ENCODE data around the gene ST3GAL2.
"Not testable (repeated sequence)": the region's sequence is repeated elsewhere in the genome, so short reads cannot be mapped to it uniquely, and the experiment has no call there.

Gene ST3GAL2

DNA sequence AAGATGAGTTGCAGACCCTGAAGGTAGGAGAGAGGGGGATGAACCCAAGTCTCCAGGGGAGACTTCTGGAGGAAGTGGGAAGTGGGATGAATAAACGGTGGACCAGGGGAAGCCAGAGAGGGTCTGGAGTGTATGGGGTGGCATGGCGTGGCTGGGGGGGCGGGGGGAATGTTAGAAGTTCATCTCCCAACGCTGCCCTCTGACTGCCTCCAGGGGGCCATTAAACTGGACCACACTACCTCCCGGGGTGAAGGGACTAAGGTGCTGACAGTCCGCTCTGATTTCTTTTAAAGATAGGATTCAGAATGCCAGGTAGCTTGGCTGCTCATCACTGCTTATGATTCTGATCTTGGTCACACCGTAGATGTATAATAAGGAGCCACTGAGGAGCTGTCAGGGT lies 21.2 kb downstream of the ST3GAL2 start:
- no peak for DNase-seq (ENCODE audit: low spot score)

DNA sequence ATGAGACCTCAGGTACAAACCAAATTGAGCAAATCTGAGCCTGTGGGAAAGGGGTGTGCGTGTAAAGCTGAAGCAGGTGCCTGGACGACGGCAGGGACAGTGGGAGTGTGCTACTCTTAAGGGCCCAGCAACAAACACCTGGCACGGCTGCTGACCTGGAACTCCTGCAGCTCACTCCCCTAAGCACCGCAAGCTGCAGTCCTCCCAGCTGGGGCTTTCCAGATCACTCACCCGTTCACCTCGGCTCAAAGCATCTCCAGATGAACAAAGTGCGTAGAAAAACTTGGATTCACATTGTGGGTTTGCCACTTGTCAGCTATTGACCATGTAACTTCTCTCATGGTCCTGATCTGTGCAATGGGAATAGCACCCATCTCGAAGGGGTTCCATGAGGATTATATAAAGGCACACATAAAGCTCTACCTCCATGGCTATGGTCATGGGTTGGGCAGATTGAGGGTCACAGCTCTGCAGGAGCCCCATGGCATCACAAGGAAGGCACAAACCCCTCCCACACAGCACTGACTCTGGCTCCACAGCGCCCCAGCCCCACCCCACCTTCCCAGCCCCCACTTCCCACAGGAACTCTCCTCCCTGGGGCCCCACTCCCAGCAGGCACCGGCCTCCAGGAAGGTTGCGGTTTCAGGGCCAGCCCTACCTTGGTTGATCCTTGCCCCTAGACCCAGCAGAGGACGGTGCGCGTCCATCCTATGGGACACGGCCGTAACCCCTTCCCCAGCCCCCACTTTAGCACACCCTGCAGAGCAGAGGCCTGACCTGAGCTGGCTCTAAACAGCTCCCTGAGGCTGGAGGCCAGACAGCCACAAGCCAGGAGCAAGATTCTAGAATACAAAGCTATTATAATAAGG lies 21.9 kb downstream of the ST3GAL2 start:
- no peak for DNase-seq (ENCODE audit: low spot score)

DNA sequence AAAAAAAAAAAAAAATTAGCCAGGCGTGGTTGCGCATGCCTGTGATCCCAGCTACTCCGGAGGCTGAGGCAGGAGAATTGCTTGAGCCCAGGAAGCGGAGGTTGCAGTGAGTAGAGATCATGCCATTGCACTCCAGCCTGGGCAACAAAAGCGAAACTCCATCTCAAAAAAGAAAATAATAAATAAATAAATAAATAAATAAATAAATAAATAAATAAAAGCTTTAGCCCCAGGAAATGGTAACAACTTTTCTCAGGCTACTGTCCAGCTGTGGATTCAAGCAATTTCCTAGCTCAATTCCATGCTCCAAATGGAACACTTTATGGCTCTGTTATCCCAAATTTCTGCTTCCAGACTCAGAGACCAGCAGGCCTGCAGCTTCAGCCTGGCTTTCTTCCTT lies 25.3 kb downstream of the ST3GAL2 start:
- not testable (repeated sequence) for DNase-seq (ENCODE audit: low spot score)

DNA sequence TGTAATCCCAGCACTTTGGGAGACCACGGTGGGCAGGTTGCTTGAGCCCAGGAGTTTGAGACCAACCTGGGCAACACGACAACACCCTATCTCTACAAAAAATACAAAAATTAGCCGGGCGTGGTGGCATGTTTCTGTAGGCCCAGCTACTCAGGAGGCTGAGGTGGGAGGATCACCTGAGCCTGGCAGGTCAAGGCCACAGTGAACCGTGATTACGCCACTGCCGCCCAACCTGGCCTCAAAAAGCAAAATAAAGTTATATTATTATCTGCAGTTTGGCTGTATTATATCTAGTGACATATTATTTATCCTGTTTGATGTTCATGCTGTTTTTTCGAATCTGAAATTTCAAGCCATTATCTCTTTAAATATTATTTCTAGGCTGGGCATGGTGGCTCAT lies 26.5 kb downstream of the ST3GAL2 start:
- no peak for DNase-seq (ENCODE audit: low spot score)

DNA sequence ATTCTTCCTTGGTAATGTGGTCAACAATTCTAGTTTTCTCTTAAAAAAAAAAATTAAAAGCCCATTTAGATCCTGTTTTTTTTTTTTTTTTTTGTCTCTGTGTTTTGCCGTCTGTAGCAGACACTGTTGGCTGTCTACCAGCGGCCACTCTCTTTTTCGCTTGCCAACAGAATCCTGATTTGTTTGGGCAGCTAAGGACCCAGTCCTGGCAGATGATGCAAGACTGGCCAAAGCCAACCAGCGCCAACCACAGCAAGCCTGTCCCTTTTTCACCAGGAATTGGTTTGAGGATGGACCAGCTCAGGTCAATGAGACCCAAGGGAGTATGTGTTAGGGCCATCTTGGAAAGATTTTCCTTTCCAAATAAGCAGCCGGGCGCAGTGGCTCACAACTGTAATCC lies 28.2 kb downstream of the ST3GAL2 start:
- DNase-seq (ENCODE audit: low spot score): peak; percentile 71

DNA sequence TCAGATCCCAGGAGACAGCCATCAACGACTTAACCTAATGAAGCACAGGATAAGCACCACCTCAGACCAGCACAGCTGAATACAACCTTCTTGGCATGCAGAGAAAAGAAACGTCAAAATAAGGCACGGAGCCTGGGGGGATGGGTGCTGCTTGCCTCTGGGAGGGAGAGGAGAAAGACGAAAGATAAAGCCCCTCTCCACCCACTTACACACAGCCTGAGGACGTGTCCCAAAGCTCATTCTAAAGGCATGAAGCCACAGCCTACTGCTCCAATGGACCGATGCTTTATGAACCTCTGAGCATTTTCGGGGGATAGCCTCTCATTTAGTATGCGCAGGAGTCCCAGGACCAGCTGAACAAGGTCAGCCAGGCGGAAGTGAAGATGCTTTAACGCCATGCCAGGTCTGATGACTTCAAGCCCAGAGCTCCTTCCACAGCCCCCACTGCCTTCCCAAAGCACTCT lies 31.1 kb downstream of the ST3GAL2 start:
- DNase-seq (ENCODE audit: low spot score): no peak

DNA sequence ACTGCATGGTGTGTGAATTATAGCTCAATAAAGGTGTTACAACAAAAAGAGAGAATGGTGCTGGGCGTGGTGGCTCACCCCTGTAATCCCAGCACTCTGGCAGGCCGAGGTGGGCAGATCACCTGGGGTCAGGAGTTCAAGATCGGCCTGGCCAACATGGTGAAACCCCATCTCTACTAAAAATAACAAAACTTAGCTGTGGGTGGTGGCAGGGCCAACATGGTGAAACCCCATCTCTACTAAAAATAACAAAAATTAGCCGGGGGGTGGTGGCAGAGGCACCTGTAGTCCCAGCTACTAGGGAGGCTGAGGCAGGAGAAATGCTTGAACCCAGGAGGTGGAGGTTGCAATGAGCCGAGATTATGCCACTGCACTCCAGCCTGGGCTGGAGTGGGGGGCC lies 32.8 kb downstream of the ST3GAL2 start:
- DNase-seq (ENCODE audit: low spot score): not testable (repeated sequence)

DNA sequence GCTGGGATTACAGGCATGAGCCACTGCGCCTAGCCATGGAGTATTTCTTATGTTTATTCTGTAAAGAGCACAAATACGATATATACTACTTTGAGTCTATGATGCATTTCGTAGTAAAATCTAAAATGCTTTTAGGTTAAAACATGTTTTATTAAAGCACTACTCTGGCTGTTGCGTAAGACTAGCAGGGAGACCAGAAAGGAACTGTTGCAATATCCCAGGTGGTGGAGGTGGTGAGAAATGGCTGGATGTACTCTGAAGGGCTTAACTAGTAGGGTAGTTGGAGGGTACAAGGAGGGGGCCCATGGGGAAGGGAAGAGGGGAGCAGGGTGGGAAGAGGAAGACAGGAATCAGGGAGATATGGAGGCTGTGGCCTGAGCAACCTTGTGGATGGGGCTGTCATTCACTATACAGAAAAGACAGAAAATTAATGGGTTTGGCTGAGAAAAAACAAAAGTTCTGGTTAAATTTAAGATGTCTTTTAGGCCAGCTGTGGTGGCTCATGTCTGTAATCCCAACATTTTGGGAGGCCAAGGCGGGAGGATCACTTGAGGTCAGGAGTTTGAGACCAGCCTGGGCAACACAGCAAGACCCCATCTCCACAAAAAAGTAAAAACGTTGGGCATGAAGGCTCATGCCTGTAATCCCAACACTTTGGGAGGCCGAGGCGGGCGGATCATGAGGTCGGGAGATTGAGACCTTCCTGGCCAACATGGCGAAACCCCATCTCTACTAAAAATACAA lies 35.8 kb downstream of the ST3GAL2 start:
- no peak for DNase-seq (ENCODE audit: low spot score)

DNA sequence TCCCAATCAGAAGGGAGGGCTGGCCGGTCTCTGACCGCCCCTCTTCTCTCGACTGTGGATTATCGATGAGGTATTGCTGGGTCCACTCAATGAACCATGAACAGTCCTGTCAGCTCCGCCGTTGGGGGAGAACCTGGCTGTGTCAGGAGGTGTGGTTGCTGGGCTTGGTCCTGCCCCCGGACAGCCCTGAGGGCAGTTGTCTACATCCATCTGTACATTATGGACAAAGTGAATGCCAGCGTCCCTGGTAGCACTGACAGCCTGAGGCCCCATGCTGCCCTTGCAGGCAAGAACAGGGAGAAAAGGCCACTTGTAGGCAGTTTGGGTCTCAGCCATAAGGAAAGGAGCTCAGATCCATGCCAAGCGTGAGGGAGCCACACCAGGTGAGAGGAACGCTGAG lies 38.9 kb downstream of the ST3GAL2 start:
- DNase-seq (ENCODE audit: low spot score): no peak

DNA sequence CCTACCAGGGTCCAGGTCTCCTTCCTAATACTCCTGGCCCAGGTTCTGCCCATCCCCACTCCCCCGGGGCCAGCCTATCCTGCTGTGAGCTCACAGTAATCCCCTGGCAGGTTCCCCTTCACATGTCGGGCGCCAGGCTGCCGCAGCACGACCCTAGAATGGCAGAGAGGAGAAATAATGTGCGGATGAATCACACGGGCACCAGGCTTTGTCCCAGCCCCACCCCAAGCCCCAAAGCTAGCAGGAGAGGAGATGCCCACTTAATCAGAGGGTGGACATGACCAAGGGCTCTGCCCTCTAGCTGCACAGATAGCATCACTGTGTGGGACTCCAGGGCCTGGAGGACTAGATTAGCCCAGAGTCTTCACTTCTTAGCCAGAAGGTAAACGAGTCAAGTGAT lies 39.5 kb downstream of the ST3GAL2 start:
- DNase-seq (ENCODE audit: low spot score): no peak

DNA sequence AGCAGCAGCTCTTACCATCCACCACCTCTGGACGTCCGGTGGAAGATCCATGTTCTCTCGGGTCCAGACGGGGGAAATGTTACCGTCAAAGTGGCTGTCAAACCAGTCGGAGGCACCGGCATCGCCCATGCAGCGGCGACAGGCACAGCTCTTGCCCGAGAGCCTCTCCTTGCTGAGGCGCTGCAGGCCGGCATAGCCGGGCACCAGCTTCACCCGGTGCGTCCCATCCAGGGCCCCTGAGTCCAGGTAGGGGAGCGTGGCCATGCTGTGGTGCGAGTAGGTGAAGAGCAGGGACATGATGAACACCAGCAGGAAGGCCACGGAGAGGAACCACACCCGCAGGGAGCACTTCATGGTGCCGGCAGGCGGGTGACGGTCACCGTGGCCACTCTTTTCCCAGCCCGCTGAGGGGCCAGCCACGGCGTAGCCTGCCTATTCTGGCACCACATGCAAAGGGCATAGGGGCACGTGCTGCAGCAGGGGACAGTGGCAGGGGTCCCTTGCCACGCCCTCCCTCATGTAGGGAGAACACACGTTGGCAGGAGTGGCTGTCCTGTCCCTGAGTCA lies 40.6 kb downstream of the ST3GAL2 start:
- DNase-seq (ENCODE audit: low spot score): no peak

DNA sequence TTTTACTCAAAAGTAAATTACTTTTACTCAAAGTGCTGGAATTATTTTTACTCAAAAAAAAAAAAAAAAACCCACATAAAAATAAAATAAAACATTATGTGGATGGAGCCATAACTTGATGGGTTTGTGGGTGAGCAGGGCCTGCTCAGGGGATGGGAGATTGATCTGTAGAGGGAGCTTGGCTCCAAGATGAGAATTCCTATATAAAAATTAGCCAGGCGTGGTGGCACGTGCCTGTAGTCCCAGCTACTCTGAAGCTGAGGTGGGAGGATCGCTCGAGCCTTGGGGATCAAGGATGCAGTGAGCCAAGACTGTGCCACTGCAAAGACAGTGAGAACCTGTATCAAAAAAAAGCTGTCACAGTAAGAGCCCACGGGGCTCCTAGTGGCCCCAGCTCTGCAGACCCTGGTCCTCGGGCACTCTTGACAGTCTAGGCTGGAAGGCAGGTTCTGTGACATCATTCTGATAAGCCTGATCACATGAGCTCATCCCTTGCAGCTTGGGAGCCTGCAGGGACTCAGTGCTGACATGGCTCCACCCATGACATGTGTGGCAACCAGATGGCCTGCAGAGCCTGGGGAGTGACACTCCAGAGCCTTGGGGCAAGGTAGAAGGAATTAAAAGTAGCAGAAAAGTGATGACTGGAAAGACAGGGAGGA lies 42.5 kb downstream of the ST3GAL2 start:
- no peak for DNase-seq (ENCODE audit: low spot score)

DNA sequence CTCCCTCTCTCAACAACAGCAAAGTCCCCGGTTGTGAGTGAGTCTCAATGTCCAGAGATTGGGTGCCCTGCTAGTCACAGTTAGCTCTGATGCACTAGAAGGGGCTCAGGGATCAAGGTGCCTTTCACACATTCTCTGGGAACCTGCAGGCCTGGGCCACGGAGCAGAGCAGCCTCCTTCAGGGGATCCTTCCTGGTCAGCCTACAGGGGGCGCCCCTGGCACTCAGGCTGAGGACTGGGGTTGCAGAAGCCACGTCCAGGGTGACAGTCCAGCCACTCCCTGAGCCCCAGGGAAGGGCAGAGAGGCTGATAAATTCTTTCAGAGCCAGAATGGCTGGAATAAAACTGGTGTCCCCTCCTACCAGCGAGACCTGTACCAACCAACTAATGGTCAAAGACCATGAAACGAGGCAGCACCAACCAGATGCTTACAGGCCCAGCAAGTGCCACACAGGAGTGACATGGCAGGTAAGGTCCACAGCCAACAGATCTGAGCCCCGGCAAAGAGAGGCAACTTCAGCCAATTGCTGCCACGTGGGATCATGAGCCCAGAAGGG lies 43.5 kb downstream of the ST3GAL2 start:
- peak; percentile 31 for DNase-seq (ENCODE audit: low spot score)

DNA sequence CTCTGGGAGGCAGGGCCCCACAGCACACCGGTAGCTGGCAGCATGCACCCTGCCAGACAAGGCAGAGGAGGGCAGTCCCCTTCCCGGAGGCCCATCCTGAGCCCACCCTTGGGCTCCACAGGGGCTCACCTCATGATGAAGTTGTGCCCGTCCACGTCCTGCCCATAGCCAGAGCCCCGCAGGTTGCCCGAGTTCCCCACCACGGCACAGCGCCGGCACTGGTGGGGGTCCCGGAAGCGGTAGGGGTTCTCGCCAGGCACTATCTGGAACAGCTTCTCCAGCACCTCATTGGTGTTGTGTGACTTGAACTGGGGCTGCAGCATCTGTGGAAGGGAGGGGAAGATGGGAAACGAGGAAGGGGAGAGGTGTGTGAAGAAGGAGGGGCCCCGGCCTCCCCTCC lies 44.0 kb downstream of the ST3GAL2 start:
- no peak for DNase-seq (ENCODE audit: low spot score)

DNA sequence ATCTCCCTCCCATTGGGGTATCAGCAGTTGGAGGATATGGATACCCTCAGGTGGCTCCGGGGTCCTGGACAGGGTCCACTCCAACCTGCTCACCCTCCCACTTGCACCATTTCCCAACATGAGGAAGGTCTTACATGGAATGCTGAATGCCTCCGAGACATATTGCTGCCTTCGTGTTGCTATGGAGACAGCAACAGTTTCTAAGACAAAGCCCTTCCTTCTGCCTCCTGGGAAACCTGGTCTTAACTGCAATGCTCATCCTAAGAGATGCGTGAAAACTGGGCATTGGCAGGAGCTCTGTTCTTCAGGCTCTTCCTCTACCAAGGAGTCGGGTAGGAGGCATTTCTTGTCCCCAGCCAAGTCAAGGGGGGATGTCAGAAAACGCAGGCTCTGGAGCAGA lies 45.2 kb downstream of the ST3GAL2 start:
- no peak for DNase-seq (ENCODE audit: low spot score)

DNA sequence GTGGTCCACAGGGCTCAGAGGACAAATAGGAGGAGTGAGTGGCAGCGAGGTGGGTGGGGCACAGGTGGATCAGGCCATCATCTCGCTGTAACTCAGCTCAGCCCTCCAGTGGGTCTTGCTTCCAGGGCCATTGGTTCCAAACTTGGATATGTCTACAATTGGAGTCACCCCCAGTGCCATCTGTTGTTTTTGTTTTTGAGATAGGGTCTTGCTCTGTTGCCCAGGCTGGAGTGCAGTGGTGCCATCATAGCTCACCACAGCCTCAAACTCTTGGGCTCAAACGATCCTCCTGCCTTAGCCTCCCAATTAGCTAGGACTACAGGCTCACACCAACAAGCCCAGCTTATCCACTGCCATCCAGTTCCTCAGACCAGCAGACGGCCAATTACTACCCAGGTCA lies 46.3 kb downstream of the ST3GAL2 start:
- DNase-seq (ENCODE audit: low spot score): no peak

DNA sequence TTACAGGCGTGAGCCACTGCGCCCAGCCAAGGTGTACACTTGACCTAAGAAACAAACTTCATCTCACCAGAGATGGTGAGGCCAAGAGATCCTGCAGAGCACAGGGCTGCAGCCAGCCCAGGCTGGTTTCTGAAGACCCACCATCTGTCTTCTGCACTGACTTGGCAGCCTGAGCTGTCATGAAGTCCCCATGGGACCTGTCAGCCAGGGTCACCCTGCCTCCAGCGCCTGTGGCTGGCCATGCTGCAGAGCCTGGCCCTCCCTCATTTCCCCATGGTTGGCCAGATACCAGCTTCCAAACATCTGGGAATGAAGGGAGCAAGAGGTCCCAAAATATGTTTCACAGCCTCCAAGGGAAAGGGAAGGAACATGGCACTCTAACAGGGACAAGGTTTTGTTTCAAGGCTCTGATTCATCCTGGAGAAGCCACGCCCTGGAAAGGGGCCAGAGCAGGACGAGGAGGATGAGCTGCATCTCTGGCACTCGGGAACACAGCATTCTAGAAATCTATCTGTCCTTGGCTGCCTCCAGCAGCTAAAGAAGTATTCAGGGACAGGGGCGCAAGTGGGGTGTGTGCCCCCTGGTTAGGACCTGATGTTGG lies 46.9 kb downstream of the ST3GAL2 start:
- no peak for DNase-seq (ENCODE audit: low spot score)

DNA sequence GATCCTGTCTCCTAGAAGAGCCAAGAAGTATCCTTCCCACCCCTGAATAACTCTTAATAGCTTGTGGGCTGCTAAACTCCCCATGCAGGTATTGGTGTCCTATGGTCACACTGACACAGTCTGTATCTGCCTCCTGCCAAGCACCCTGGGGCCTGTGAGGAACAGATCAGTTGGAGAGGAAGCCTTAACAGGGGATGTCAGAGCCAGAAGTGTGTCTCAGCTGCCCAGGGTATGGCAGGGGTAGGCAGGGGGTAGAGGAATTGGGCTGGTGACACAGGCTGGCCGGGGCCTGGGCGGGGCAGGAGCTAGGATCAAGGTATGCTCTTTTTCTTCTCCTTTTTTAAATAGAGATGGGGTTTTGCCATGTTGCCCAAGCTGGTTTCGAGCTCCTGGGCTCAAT lies 47.5 kb downstream of the ST3GAL2 start:
- DNase-seq (ENCODE audit: low spot score): no peak

DNA sequence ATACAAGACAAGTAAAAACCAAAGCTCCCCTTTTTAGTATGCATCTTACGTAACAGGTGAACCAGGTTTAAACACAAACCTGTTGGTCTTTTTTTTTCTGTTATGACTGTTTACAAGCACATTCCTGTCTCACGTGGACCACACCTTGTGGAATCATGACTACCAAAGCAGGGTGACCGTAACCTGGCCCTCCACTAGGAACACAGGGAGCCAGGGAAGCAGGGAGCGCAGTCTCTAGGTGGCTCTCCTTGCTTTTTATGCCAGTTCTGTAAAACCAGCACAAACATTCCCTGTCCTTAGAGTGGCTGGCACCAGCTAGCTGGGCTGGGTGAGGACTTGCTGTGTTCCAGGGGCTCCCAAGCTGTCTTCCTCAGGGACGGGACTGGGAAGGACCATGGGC lies 48.1 kb downstream of the ST3GAL2 start:
- no peak for DNase-seq (ENCODE audit: low spot score)

DNA sequence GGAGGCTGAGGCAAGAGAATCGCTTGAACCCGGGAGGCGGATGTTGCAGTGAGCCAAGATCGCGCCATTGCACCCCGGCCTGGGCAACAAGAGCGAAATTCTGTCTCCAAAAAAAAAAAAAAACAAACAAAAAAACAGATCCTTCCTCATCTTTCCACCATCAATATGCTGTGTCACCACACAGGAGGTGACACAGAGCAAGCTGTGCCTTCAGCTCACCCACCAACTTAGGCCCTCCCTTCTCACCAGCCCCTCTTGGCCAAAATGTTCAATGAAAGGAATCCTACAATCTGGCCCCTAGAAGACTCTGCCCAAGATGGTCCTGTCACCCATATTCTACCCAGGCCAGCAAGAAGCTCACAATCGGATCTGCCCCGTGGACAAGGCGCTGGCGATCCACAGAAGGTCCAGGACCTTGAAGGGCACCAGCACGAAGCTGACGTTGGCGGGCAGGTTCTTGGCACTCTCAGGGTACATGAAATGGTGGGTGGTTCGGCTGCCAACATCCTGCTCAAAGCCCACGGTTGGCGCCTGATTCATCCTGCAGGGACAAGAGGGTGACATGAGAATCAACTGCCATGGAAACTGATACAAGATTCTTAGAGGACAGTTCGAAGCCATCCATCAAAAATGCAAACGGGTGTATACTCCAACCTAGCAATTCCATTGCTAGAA lies 50.8 kb downstream of the ST3GAL2 start:
- DNase-seq (ENCODE audit: low spot score): no peak

Data from globus pallidus (tissue), 1 donor.